Mucosa of descending colon (tissue), 3 donors: ENCODE measurements around the gene HRCT1. TPM values are rescaled to one million over a fixed set of nuclear protein-coding genes. Genes with fewer than 3 reads are reported as not detected.
A peak's percentile ranks its signal among the peaks of the same experiment; 100 is the strongest.

Experiments used
- ATAC-seq: fragments of 200-7000 bp; cut with Tn5 transposase; one replicate; pipeline ENCODE4 v1.9.1; 2020; ENCODE audit warnings: mild to moderate bottlenecking, moderate library complexity
- DNase-seq, 3 donors: peaks; one replicate each; pipeline ENCODE4 v3.0.0-alpha.2; 2020
- H3K36me3 ChIP-seq: fragments of 200-600 bp; one replicate; pipeline ENCODE4 v1.8.0; 2021; ENCODE audit warnings: low read depth, mild to moderate bottlenecking
- H3K4me1 ChIP-seq: fragments of 200-600 bp; one replicate; pipeline ENCODE4 v1.8.0; 2021; ENCODE audit warnings: low read depth, mild to moderate bottlenecking
- H3K4me3 ChIP-seq: fragments of 200-600 bp; one replicate; pipeline ENCODE4 v1.8.0; 2021; ENCODE audit warnings: mild to moderate bottlenecking
- H3K9me3 ChIP-seq: fragments of 200-600 bp; one replicate; pipeline ENCODE4 v1.8.0; 2021; ENCODE audit warnings: mild to moderate bottlenecking
- intact Hi-C, 2 donors: fragments of 100-400 bp; cut with DNase I in 1 of 2; cut with micrococcal nuclease in 1 of 2; formaldehyde crosslinking; loops; one replicate each; pipeline versions ENCODE4 v1.11.0 to v1.11.1; 2022; cut with DNase I, micrococcal nuclease
- total RNA-seq, 3 donors: library from RNA; stranded (reverse); fragmentation: NEBNext Ultra II Directional in 2 of 3; extraction: Animal tissue kit (Norgen Biotek cat#: 25700) in 2 of 3; gene quantifications; one replicate each; pipeline versions ENCODE4 v1.2.1 to v1.2.4, GENCODE V29; 2021 to 2023
- TF ChIP-seq, protein P1 (sequence below): fragments of 200-600 bp; IDR thresholded peaks from one replicate; pipeline ENCODE4 v1.8.0; 2022; ENCODE audit warnings: antibody characterized with exemption, mild to moderate bottlenecking
- donor health status: DM: no; HTN: no; CAD: no; lungs with moderate emphysema.
- donor health status: DM: no; HTN: no; CAD: no.
- donor health status: DM: no; HTN: yes; CAD: no.

The HRCT1 gene
- total RNA-seq, 3 donors from 2014 or later = 24.8 to 161 (median 82.1) TPM

DNA sequence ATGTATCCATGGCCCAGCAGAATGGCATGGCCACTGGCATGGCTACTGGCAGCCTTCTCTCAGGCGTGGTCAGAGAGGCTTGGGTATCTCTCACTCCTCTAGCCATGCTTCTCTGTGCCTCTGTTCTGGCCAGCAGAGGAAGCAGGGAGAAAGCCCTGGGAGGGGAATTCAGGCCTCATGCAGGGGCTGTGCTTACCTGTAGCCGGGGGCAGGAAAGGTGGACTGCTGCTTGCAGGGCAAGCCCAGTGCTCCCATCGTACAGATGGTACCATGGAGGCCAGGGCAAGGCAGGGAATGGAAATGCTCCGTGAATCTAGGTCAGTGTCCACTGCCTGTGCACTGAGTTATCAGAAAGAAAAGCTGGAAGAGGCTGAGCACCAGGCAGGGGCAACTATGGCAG, 38.5 kb upstream of the HRCT1 start:
- DNase-seq (no peak), ATAC-seq (no peak)
- H3K4me1 ChIP-seq = no peaks in the 10 kb centered on the region
- H3K36me3 ChIP-seq = no peaks in the 10 kb centered on the region
- H3K9me3 ChIP-seq = no peaks in the 10 kb centered on the region
- no peak overlapping the region for H3K4me3 ChIP-seq
- TF ChIP-seq, protein P1, sequence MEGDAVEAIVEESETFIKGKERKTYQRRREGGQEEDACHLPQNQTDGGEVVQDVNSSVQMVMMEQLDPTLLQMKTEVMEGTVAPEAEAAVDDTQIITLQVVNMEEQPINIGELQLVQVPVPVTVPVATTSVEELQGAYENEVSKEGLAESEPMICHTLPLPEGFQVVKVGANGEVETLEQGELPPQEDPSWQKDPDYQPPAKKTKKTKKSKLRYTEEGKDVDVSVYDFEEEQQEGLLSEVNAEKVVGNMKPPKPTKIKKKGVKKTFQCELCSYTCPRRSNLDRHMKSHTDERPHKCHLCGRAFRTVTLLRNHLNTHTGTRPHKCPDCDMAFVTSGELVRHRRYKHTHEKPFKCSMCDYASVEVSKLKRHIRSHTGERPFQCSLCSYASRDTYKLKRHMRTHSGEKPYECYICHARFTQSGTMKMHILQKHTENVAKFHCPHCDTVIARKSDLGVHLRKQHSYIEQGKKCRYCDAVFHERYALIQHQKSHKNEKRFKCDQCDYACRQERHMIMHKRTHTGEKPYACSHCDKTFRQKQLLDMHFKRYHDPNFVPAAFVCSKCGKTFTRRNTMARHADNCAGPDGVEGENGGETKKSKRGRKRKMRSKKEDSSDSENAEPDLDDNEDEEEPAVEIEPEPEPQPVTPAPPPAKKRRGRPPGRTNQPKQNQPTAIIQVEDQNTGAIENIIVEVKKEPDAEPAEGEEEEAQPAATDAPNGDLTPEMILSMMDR = no peak
- intact Hi-C loops = no loop called here

DNA sequence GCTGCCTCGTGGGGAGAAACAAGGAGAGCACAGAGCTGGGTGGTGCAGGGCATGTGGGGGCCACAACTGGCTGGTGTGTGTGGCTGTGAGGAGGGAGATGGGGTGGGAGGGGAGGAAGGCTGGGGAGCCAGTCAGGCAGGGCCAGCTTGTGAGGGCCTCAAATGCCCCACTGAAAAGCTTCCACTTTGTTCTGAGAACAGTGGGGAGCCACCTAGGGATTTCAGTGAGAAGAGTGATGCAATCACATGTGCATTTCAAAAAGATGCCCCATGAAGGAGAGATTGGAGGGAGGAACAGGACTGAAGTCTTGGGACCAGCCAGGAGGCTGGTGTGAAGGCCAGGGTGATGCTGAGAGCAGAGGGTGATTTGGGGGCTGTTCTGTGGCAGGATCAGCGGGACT, 37.1 kb upstream of the HRCT1 start:
- DNase-seq (no peak), ATAC-seq (no peak)

DNA sequence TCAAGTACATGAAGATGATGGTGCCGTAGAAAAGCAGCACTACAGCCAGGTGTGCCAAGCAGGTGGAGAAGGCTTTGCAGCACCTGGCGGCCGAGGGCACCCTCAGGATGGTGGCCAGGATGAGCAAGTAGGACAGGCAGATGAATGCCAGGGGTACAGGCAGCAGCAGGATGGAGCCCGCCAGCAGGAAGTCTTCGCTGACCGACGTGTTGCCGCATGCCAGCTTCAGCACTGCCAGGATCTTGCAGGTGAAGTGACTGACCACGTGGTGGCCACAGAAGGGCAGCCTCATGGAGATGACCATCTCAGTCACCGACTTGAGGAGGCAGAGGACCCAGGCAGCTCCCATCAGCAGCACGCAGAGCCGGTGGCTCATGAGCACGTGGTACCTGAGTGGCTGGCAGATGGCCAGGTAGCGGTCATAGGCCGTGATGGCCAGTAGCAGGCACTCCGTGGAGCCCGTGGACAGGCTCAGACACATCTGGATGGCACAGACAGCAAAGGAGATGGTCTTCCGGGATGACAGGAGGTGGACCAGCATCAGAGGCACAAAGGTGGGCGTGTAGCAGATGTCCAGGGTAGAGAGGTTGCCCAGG, 36.3 kb upstream of the HRCT1 start:
- DNase-seq (no peak), ATAC-seq (no peak)
- intact Hi-C loops = no loop called here
- H3K4me3 ChIP-seq = no peak overlapping the region
- TF ChIP-seq, protein P1 = no peak
- H3K36me3 ChIP-seq = no peaks in the 10 kb centered on the region
- H3K9me3 ChIP-seq = no peaks in the 10 kb centered on the region
- H3K4me1 ChIP-seq = no peaks in the 10 kb centered on the region

More for the DNA sequence above, 37.1 kb upstream of the HRCT1 start:
- no peak overlapping the region for H3K4me3 ChIP-seq
- no peaks in the 10 kb centered on the region for H3K36me3 ChIP-seq
- no peaks in the 10 kb centered on the region for H3K4me1 ChIP-seq
- TF ChIP-seq, protein P1 = no peak
- no peaks in the 10 kb centered on the region for H3K9me3 ChIP-seq
- intact Hi-C loops = no loop called here

DNA sequence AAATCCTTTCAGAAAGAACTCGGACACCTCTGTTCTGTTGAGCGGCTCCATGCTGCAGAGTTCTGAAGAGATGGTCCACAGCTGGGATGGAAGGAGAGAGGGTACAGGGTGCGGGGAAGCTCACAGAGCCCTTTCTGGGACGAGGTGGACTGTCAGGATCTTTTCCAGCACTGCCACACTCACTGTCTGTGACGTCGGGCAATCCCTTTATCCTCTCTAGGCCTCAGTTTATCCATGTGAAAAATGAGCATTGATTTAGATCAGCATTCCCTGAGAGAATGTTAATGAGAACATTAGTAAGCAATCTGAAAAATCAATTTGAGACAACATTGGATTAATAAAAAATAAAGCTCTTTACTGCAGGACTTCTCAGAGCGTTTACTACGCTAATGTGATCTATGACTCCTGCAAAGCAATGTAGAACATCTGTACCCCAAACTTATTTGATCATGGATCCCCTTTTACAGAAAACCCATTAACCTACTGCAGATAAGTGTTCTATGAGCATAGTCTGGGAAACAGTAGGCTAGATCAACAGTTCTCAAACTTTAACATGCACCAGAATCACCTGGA, 35.6 kb upstream of the HRCT1 start, which contains the start of gene OR13J1:
Gene OR13J1 (minus strand): TSS at position 51 of the 573 bp plus-strand sequence. CDS start 0 bp downstream, at position 51.
- Histone ChIP-seq H3K4me3 (no peak within 1 kb of the TSS), H3K36me3 (no peaks in the 10 kb centered on the region), H3K4me1 (no peaks in the 10 kb centered on the region), H3K9me3 (no peaks in the 10 kb centered on the region)
- DNase-seq = no peak
- intact Hi-C loops = no loop called here
- ATAC-seq = no peak
- TF ChIP-seq, protein P1 = no peak

DNA sequence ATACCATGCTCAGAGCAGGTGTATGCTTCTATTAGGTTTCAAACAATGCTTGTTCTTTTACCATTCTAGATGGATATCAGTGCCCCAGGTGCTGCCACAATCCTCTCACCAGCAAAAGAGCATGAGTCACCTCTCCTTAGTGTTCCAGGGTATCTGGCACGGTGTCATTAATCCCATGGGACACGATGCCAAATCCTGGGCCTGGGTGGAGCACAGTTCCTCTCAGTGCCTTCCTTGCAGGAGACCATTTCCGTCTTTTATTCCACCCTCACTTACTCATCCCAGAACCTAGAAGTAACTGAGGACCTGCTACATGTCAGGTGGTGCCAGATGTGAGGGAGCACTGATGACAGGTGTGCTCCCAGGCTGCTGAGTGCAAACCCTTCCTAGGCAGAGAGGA, 34.5 kb upstream of the HRCT1 start:
- Histone ChIP-seq H3K4me3 (no peak overlapping the region), H3K9me3 (no peaks in the 10 kb centered on the region), H3K4me1 (no peaks in the 10 kb centered on the region), H3K36me3 (no peaks in the 10 kb centered on the region)
- ATAC-seq (peak; percentile 34), DNase-seq (no peak)
- intact Hi-C loops = no loop called here
- TF ChIP-seq, protein P1 = no peak
